C4-2B (cell line): ENCODE data around the gene DNAJC8.

Experiments
- ZFX ChIP-seq: fragments of 450-650 bp; IDR thresholded peaks from 2 replicates; pipeline ENCODE4 v1.6.1; 2017
- TF ChIP-seq, protein P1 (sequence below): fragments of 450-650 bp; conservative IDR thresholded peaks from 2 replicates; pipeline ENCODE4 v1.5.1; 2017; ENCODE audit warnings: mild to moderate bottlenecking

DNA sequence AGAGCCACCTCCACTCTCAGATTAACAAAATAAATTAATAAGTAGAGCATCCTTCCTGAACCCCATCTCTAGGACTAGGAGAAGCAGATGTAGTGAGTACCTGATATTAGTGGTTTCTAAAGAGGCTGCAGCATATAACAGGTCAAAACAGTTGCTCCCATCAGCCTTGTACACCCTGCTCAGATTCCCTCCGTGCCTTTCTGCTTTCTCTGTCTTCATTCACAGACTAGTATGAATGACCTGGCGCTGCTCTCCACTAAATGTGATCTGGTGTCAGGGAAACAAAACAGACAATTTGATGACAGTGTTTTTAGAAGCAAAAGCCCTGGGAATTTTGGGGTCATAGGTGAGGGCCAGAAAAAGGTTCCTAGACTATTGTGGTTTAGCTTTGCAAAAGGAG, 34.8 kb upstream of the DNAJC8 start:
- TF ChIP-seq, protein P1, sequence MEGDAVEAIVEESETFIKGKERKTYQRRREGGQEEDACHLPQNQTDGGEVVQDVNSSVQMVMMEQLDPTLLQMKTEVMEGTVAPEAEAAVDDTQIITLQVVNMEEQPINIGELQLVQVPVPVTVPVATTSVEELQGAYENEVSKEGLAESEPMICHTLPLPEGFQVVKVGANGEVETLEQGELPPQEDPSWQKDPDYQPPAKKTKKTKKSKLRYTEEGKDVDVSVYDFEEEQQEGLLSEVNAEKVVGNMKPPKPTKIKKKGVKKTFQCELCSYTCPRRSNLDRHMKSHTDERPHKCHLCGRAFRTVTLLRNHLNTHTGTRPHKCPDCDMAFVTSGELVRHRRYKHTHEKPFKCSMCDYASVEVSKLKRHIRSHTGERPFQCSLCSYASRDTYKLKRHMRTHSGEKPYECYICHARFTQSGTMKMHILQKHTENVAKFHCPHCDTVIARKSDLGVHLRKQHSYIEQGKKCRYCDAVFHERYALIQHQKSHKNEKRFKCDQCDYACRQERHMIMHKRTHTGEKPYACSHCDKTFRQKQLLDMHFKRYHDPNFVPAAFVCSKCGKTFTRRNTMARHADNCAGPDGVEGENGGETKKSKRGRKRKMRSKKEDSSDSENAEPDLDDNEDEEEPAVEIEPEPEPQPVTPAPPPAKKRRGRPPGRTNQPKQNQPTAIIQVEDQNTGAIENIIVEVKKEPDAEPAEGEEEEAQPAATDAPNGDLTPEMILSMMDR, result no peak
- no peak for TF ChIP-seq ZFX
